Type B pancreatic cell (in vitro differentiated cells): Measurements from ENCODE around the gene CHMP4A. TPM values are rescaled to one million over a fixed set of nuclear protein-coding genes. Genes with fewer than 3 reads are reported as not detected.

Experiments used
- DNase-seq: peaks from one replicate; pipeline ENCODE4 v3.0.0; 2021; ENCODE audit warnings: mixed read lengths; ENCODE audit not compliant: unreplicated experiment; ENCODE audit errors: extremely low spot score
- H3K27ac Mint-ChIP-seq: 2 replicates; pipeline ENCODE4 v1.8.0; 2021; ENCODE audit warnings: mild to moderate bottlenecking, mixed read lengths
- H3K27me3 Mint-ChIP-seq: 2 replicates; pipeline ENCODE4 v1.8.0; 2021; ENCODE audit warnings: mixed read lengths
- H3K36me3 Mint-ChIP-seq: 2 replicates; pipeline ENCODE4 v1.8.0; 2021; ENCODE audit warnings: mixed read lengths
- H3K4me1 Mint-ChIP-seq: one replicate; pipeline ENCODE4 v1.8.0; 2021; ENCODE audit warnings: mixed read lengths; ENCODE audit not compliant: unreplicated experiment
- H3K4me3 Mint-ChIP-seq: 2 replicates; pipeline ENCODE4 v1.8.0; 2021; ENCODE audit warnings: mild to moderate bottlenecking, mixed read lengths
- H3K9me3 Mint-ChIP-seq: 2 replicates; pipeline ENCODE4 v1.8.0; 2021; ENCODE audit warnings: mixed read lengths
- CTCF ChIP-seq: fragments of 200-600 bp; sonication (generic); conservative IDR thresholded peaks from 2 replicates; pipeline ENCODE4 v1.5.0; 2021; ENCODE audit warnings: antibody characterized with exemption, mild to moderate bottlenecking
- total RNA-seq: library from RNA; stranded (reverse); gene quantifications from 2 replicates; pipeline ENCODE4 v1.2.1, GENCODE V29; 2021; ENCODE audit warnings: low replicate concordance

Gene CHMP4A
- total RNA-seq, 1 donor from 2014 or later, result 44.3 TPM

- Mint-ChIP-seq H3K9me3 (no peaks in the 10 kb centered on the region), H3K27me3 (no peaks in the 10 kb centered on the region), H3K36me3 (peaks cover 19% of the 10 kb centered on the region), H3K4me3 (peak within 1 kb of the TSS; percentile 98), H3K4me1 (peaks cover 26% of the 10 kb centered on the region), H3K27ac (peak within 1 kb of the TSS; percentile 97)
- DNase-seq, result no peak
- TF ChIP-seq CTCF, result no peak
These were observed 19.6 kb upstream of the CHMP4A start, which contains the start of gene GMPR2 for GRCh38 chr14:24232645-24233537. GMPR2 (plus strand) TSS chr14:24232929; CDS start chr14:24233254, 325 bp downstream.

- peak within 1 kb of the TSS; percentile 97 for H3K27ac Mint-ChIP-seq
- no peak for TF ChIP-seq CTCF
- H3K4me3 Mint-ChIP-seq, result peak within 1 kb of the TSS; percentile 98
- no peaks in the 10 kb centered on the region for H3K27me3 Mint-ChIP-seq
- H3K36me3 Mint-ChIP-seq, result peaks cover 18% of the 10 kb centered on the region
- DNase-seq, result peak; percentile 85
- no peaks in the 10 kb centered on the region for H3K9me3 Mint-ChIP-seq
- H3K4me1 Mint-ChIP-seq, result peaks cover 27% of the 10 kb centered on the region
These were observed 18.9 kb upstream of the CHMP4A start, which contains the start of gene NEDD8 for GRCh38 chr14:24232121-24232644. NEDD8 (minus strand) TSS chr14:24232367; CDS start chr14:24232267, 100 bp downstream.

- Mint-ChIP-seq H3K27me3 (no peaks in the 10 kb centered on the region), H3K36me3 (peaks cover 15% of the 10 kb centered on the region), H3K4me3 (peak overlapping the region; percentile 98), H3K27ac (peak overlapping the region; percentile 97), H3K4me1 (peaks cover 29% of the 10 kb centered on the region), H3K9me3 (no peaks in the 10 kb centered on the region)
- no peak for TF ChIP-seq CTCF
- no peak for DNase-seq
These were observed 18.2 kb upstream of the CHMP4A start for GRCh38 chr14:24231263-24232120.

- TF ChIP-seq CTCF, result no peak
- H3K9me3 Mint-ChIP-seq, result no peaks in the 10 kb centered on the region
- DNase-seq, result no peak
- H3K4me1 Mint-ChIP-seq, result peaks cover 19% of the 10 kb centered on the region
- H3K36me3 Mint-ChIP-seq, result peaks cover 6% of the 10 kb centered on the region
- H3K4me3 Mint-ChIP-seq, result no peak overlapping the region
- H3K27ac Mint-ChIP-seq, result peak overlapping the region; percentile 51
- H3K27me3 Mint-ChIP-seq, result no peaks in the 10 kb centered on the region
These were observed 15.6 kb upstream of the CHMP4A start for GRCh38 chr14:24228902-24229301.

GRCh38 chr14:24226473-24226872, 13.2 kb upstream of the CHMP4A start:
- TF ChIP-seq CTCF, result no peak
- Mint-ChIP-seq H3K9me3 (no peaks in the 10 kb centered on the region), H3K4me3 (no peak overlapping the region), H3K27me3 (no peaks in the 10 kb centered on the region), H3K27ac (no peak overlapping the region), H3K4me1 (peaks cover 12% of the 10 kb centered on the region), H3K36me3 (peaks cover 6% of the 10 kb centered on the region)
- DNase-seq, result no peak
